Neural cell (in vitro differentiated cells): ENCODE results near the gene ZSWIM5. TPM values are rescaled to one million over a fixed set of nuclear protein-coding genes. Genes with fewer than 3 reads are reported as not detected.

Experiments used
- H2AFZ ChIP-seq: fragments of 200-600, 300-800 bp; sonication (generic), shearing (Covaris generic); 2 replicates; pipeline ENCODE4 v1.6.0; 2014; ENCODE audit warnings: low read depth, mild to moderate bottlenecking, antibody characterized with exemption, low read length, moderate library complexity
- H3F3A ChIP-seq: fragments of 200-600 bp; shearing (Covaris generic); 2 replicates; pipeline ENCODE4 v1.6.1; 2016; ENCODE audit warnings: mild to moderate bottlenecking, moderate library complexity, mixed read lengths, antibody characterized with exemption, low read length; ENCODE audit not compliant: insufficient read depth, poor library complexity, severe bottlenecking
- H3K27ac ChIP-seq: fragments of 200-600, 300-800 bp; sonication (generic), shearing (Covaris generic); 2 replicates; pipeline ENCODE4 v1.5.1; 2014; ENCODE audit warnings: mild to moderate bottlenecking, low read length, moderate library complexity
- H3K27me3 ChIP-seq: fragments of 300-800, 200-600 bp; sonication (generic), shearing (Covaris generic); 2 replicates; pipeline ENCODE4 v1.6.0; 2014; ENCODE audit warnings: mild to moderate bottlenecking, low read depth, low read length, moderate library complexity; ENCODE audit not compliant: insufficient read depth
- H3K36me3 ChIP-seq: fragments of 300-800, 200-600 bp; sonication (generic), shearing (Covaris generic); 2 replicates; pipeline ENCODE4 v1.5.1; 2014; ENCODE audit warnings: mild to moderate bottlenecking, antibody characterized with exemption, low read length, moderate library complexity; ENCODE audit not compliant: insufficient read depth
- H3K4me2 ChIP-seq: fragments of 300-800, 200-600 bp; sonication (generic), shearing (Covaris generic); 2 replicates; pipeline ENCODE4 v1.6.0; 2014; ENCODE audit warnings: mild to moderate bottlenecking, low read length
- H3K4me3 ChIP-seq: fragments of 300-800, 200-600 bp; sonication (generic), shearing (Covaris generic); 2 replicates; pipeline ENCODE4 v1.5.1; 2014; ENCODE audit warnings: mild to moderate bottlenecking, low read length, moderate library complexity
- H3K79me2 ChIP-seq: fragments of 200-600 bp; shearing (Covaris generic); replicated peaks from 2 replicates; pipeline ENCODE4 v1.6.0; 2014; ENCODE audit warnings: mild to moderate bottlenecking, low read length, moderate library complexity; ENCODE audit not compliant: insufficient read depth
- H3K9ac ChIP-seq: fragments of 300-800, 200-600 bp; sonication (generic), shearing (Covaris generic); 2 replicates; pipeline ENCODE4 v1.6.1; 2016; ENCODE audit warnings: mild to moderate bottlenecking, low read length, mixed read lengths
- H3K9me2 ChIP-seq: fragments of 200-600 bp; shearing (Covaris generic); 2 replicates; pipeline ENCODE4 v1.6.1; 2016; ENCODE audit warnings: mild to moderate bottlenecking, low read length, mixed read lengths; ENCODE audit not compliant: insufficient read depth
- H3K9me3 ChIP-seq: fragments of 200-600, 300-800 bp; sonication (generic), shearing (Covaris generic); 2 replicates; pipeline ENCODE4 v1.6.1; 2016; ENCODE audit warnings: mild to moderate bottlenecking, mixed run types, low read length, moderate library complexity, mixed read lengths
- H4K20me1 ChIP-seq: fragments of 200-600 bp; shearing (Covaris generic); 2 replicates; pipeline ENCODE4 v1.6.1; 2016; ENCODE audit warnings: mild to moderate bottlenecking, mixed run types; ENCODE audit not compliant: insufficient read depth
- EP300 ChIP-seq: fragments of 450-650 bp; conservative IDR thresholded peaks from 2 replicates; pipeline ENCODE4 v1.6.1; 2014; ENCODE audit warnings: antibody characterized with exemption, mild to moderate bottlenecking, moderate library complexity; ENCODE audit not compliant: poor library complexity, severe bottlenecking
- EZH2 ChIP-seq: fragments of 200-600, 300-800 bp; shearing (Covaris generic), sonication (generic); IDR thresholded peaks from 2 replicates; pipeline ENCODE4 v1.6.1; 2014; ENCODE audit warnings: antibody characterized with exemption, low read length, borderline replicate concordance, mild to moderate bottlenecking; ENCODE audit not compliant: insufficient read depth, poor library complexity, severe bottlenecking
- MXI1 ChIP-seq: fragments of 450-650 bp; conservative IDR thresholded peaks from 2 replicates; pipeline ENCODE4 v1.6.1; 2014; ENCODE audit warnings: antibody characterized with exemption, mild to moderate bottlenecking; ENCODE audit not compliant: poor library complexity, severe bottlenecking
- POLR2AphosphoS5 ChIP-seq: IDR thresholded peaks from 2 replicates; pipeline ENCODE4 v1.6.1; 2012
- RAD21 ChIP-seq: fragments of 450-650 bp; conservative IDR thresholded peaks from 2 replicates; pipeline ENCODE4 v1.6.1; 2014; ENCODE audit warnings: antibody characterized with exemption, mild to moderate bottlenecking, moderate library complexity
- SMC3 ChIP-seq: fragments of 450-650 bp; conservative IDR thresholded peaks from 2 replicates; pipeline ENCODE4 v1.6.1; 2014; ENCODE audit warnings: antibody characterized with exemption, mild to moderate bottlenecking, moderate library complexity; ENCODE audit not compliant: poor library complexity
- TAF1 ChIP-seq: IDR thresholded peaks from 2 replicates; pipeline ENCODE4 v1.6.1; 2012; ENCODE audit warnings: low read depth
- polyA plus RNA-seq: library from polyadenylated mRNA; depleted of rRNA; stranded (reverse); fragments of >200 nt; gene quantifications from 2 replicates; pipeline ENCODE4 v1.2.3, GENCODE V29; 2014
- TF ChIP-seq, protein P1 (sequence below): IDR thresholded peaks from 2 replicates; pipeline ENCODE4 v1.6.1; 2012; ENCODE audit warnings: borderline replicate concordance
- TF ChIP-seq, protein P2 (sequence below): fragments of 450-650 bp; IDR thresholded peaks from 2 replicates; pipeline ENCODE4 v1.5.1; 2014; ENCODE audit warnings: antibody characterized with exemption, mild to moderate bottlenecking, moderate library complexity; ENCODE audit not compliant: poor library complexity, severe bottlenecking

The ZSWIM5 gene
- polyA plus RNA-seq, 1 donor from 2014 or later, result 27.2 TPM

DNA sequence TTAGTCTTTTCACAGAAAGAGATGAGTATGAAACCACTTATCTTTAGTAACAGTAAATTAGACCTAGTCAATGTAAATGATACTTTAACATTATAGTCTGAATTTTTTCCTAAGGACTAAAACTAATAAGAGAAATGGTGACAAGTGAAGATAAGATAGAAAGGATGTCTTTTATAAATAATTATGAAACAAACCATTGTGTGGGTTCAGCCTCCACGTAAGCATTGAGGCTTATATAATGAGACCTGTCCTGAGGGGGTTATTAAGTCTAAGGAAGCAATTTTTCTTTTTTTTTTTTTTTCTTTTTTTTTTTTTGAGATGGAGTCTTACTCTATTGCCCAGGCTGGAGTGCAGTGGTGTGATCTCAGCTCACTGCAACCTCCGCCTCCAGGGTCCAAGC lies 138.6 kb downstream of the ZSWIM5 start:
- H3K4me3 ChIP-seq, result no peak overlapping the region
- no peak overlapping the region for H3K9ac ChIP-seq
- H2AFZ ChIP-seq, result no peak overlapping the region
- no peak overlapping the region for H3K4me2 ChIP-seq
- H3K9me2 ChIP-seq, result no peaks in the 10 kb centered on the region
- H3K9me3 ChIP-seq, result no peaks in the 10 kb centered on the region
- H3K79me2 ChIP-seq, result no peaks in the 10 kb centered on the region
- H3K36me3 ChIP-seq, result no peaks in the 10 kb centered on the region
- no peaks in the 10 kb centered on the region for H3F3A ChIP-seq
- H3K27ac ChIP-seq, result no peak overlapping the region
- no peaks in the 10 kb centered on the region for H3K27me3 ChIP-seq
- H4K20me1 ChIP-seq, result no peaks in the 10 kb centered on the region
- TF ChIP-seq TAF1, result no peak
- TF ChIP-seq POLR2AphosphoS5, result no peak
- TF ChIP-seq RAD21, result no peak
- no peak for TF ChIP-seq SMC3
- TF ChIP-seq EZH2, result no peak
- TF ChIP-seq, protein P1, sequence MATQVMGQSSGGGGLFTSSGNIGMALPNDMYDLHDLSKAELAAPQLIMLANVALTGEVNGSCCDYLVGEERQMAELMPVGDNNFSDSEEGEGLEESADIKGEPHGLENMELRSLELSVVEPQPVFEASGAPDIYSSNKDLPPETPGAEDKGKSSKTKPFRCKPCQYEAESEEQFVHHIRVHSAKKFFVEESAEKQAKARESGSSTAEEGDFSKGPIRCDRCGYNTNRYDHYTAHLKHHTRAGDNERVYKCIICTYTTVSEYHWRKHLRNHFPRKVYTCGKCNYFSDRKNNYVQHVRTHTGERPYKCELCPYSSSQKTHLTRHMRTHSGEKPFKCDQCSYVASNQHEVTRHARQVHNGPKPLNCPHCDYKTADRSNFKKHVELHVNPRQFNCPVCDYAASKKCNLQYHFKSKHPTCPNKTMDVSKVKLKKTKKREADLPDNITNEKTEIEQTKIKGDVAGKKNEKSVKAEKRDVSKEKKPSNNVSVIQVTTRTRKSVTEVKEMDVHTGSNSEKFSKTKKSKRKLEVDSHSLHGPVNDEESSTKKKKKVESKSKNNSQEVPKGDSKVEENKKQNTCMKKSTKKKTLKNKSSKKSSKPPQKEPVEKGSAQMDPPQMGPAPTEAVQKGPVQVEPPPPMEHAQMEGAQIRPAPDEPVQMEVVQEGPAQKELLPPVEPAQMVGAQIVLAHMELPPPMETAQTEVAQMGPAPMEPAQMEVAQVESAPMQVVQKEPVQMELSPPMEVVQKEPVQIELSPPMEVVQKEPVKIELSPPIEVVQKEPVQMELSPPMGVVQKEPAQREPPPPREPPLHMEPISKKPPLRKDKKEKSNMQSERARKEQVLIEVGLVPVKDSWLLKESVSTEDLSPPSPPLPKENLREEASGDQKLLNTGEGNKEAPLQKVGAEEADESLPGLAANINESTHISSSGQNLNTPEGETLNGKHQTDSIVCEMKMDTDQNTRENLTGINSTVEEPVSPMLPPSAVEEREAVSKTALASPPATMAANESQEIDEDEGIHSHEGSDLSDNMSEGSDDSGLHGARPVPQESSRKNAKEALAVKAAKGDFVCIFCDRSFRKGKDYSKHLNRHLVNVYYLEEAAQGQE, result no peak
- TF ChIP-seq, protein P2, sequence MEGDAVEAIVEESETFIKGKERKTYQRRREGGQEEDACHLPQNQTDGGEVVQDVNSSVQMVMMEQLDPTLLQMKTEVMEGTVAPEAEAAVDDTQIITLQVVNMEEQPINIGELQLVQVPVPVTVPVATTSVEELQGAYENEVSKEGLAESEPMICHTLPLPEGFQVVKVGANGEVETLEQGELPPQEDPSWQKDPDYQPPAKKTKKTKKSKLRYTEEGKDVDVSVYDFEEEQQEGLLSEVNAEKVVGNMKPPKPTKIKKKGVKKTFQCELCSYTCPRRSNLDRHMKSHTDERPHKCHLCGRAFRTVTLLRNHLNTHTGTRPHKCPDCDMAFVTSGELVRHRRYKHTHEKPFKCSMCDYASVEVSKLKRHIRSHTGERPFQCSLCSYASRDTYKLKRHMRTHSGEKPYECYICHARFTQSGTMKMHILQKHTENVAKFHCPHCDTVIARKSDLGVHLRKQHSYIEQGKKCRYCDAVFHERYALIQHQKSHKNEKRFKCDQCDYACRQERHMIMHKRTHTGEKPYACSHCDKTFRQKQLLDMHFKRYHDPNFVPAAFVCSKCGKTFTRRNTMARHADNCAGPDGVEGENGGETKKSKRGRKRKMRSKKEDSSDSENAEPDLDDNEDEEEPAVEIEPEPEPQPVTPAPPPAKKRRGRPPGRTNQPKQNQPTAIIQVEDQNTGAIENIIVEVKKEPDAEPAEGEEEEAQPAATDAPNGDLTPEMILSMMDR, result no peak
- TF ChIP-seq MXI1, result no peak

DNA sequence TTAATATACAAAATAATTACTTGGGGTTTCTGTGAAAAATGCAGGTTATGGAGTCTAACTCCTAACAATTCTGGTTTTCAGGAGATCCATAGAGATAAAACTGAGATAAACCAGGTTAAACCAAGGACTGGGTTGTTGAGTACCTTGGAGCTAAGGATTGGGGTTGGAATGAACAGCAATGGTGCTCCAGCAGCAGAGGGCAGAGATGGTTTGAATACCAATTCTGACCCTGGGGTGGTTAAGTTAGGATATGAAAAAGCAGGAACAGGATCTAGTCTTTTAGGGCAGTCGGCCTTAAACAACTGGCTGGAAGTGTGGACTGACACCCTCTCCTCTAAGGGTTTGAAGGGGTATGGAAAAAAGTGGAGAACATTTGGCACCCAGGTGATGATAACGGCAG lies 141.3 kb downstream of the ZSWIM5 start:
- H3K4me3 ChIP-seq, result no peak overlapping the region

More for the DNA sequence above, 141.3 kb downstream of the ZSWIM5 start:
- Histone ChIP-seq H3K27ac (no peak overlapping the region), H3K36me3 (no peaks in the 10 kb centered on the region), H4K20me1 (no peaks in the 10 kb centered on the region), H3K9me2 (no peaks in the 10 kb centered on the region), H2AFZ (no peak overlapping the region), H3K9me3 (no peaks in the 10 kb centered on the region), H3F3A (no peaks in the 10 kb centered on the region), H3K79me2 (no peaks in the 10 kb centered on the region), H3K4me2 (no peak overlapping the region), H3K27me3 (no peaks in the 10 kb centered on the region), H3K9ac (no peak overlapping the region)
- TF ChIP-seq EP300 (no peak), POLR2AphosphoS5 (no peak), RAD21 (no peak), MXI1 (no peak), EZH2 (no peak), TAF1 (no peak), SMC3 (no peak)
- TF ChIP-seq, protein P2, result no peak
- TF ChIP-seq, protein P1, result no peak
